Skin epidermis (tissue), 12 donors: ENCODE measurements around the gene LAMP1.
"Not testable (repeated sequence)": the region's sequence is repeated elsewhere in the genome, so short reads cannot be mapped to it uniquely, and the experiment has no call there.

Source experiments
- H3K27ac ChIP-seq, 21 experiments: fragments of 200-600 bp; sonication (generic) in 11 of 21; one replicate each; pipeline ENCODE4 v1.5.0; 2020; ENCODE audit warnings: mild to moderate bottlenecking in 3 of 21, inconsistent platforms in 2 of 21, moderate library complexity in 2 of 21
- H3K4me3 ChIP-seq, 7 experiments: fragments of 200-600 bp; sonication (generic) in 2 of 7; one replicate each; pipeline ENCODE4 v1.5.0; 2020; ENCODE audit warnings: inconsistent platforms in 2 of 7, mild to moderate bottlenecking in 2 of 7, moderate library complexity in 1 of 7

The LAMP1 gene

GRCh38 chr13:113369189-113369588 is 72.2 kb downstream of the LAMP1 start:
- H3K4me3 ChIP-seq: no peak overlapping the region
- no peak overlapping the region for H3K27ac ChIP-seq

GRCh38 chr13:113369881-113370280 is 72.8 kb downstream of the LAMP1 start:
- Histone ChIP-seq H3K4me3 (no peak overlapping the region), H3K27ac (no peak overlapping the region)

DNA sequence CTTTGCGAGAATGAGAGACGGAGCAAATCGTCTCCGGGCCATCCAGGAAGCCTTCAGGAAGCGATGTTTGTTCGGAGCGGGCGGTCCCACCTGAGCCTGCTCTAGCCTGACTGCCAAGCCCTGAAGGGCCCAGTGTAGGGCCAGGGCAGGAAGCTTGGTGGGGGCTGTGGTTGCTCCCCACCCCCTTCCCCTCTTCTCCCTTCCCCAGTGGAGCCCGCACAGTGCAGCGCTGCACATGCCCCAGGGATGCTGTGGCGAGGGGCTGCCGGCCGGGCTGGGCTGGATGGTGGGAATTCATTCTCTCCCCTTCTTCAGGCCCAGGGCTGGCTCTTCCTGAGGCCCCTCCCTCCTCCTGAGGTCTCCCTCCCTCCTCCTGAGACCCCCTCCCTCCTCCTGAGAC is 74.0 kb downstream of the LAMP1 start:
- Histone ChIP-seq H3K27ac (no peak overlapping the region), H3K4me3 (no peak overlapping the region)

DNA sequence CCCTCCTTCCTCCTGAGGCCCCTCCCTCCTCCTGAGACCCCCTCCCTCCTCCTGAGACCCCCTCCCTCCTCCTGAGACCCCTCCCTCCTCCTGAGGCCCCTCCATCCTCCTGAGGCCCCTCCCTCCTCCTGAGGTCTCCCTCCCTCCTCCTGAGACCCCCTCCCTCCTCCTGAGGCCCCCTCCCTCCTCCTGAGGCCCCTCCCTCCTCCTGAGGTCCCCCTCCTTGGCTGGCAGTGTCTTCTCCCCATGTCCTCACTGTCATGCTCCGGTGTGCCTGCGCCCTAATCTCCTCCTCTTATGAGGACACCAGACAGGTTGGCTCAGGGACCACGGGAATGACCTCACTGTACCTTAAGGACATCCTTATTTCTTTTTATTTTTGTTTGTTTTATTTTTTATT is 74.7 kb downstream of the LAMP1 start:
- H3K27ac ChIP-seq, H3K4me3 ChIP-seq: not testable (repeated sequence)
